Measurements from ENCODE around the gene ZHX3.

Gene ZHX3

DNA sequence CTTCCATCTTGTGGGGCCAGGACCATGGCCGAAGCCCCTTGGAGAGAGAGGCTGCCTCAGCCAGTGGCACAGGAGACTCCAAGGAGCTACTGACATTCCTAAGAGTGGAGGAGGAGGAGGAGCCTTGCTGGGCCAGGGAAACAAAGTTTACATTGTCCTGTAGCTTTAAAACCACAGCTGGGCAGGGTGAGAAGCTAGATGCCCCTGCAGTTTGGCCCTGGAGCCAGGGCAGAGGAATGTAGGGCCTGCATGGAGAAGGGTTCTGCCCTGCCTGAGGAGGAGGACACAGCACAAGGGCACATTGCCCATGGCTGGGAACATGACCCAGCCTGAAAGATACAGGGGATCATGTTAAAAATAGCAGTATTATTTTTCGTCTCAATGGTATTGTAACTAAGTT lies 142.7 kb downstream of the ZHX3 start:
- Histone ChIP-seq H3K4me3 (ENCODE audit: low read depth, low read length) (no peak overlapping the region), H3K27me3 (replicated peaks) (no peaks in the 10 kb centered on the region), H3K27ac (no peak overlapping the region), H3K36me3 (replicated peaks) (peaks cover 47% of the 10 kb centered on the region)
- no peak for DNase-seq
- in situ Hi-C loops (cut with HindIII; ENCODE audit: low pct_ligation_motif_present, low sequenced_read_pairs) = no loop called here
- TF ChIP-seq, protein P1, sequence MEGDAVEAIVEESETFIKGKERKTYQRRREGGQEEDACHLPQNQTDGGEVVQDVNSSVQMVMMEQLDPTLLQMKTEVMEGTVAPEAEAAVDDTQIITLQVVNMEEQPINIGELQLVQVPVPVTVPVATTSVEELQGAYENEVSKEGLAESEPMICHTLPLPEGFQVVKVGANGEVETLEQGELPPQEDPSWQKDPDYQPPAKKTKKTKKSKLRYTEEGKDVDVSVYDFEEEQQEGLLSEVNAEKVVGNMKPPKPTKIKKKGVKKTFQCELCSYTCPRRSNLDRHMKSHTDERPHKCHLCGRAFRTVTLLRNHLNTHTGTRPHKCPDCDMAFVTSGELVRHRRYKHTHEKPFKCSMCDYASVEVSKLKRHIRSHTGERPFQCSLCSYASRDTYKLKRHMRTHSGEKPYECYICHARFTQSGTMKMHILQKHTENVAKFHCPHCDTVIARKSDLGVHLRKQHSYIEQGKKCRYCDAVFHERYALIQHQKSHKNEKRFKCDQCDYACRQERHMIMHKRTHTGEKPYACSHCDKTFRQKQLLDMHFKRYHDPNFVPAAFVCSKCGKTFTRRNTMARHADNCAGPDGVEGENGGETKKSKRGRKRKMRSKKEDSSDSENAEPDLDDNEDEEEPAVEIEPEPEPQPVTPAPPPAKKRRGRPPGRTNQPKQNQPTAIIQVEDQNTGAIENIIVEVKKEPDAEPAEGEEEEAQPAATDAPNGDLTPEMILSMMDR (IDR thresholded peaks at IDR 0.05; ENCODE audit: low read depth, low read length, missing control alignments) = no peak

DNA sequence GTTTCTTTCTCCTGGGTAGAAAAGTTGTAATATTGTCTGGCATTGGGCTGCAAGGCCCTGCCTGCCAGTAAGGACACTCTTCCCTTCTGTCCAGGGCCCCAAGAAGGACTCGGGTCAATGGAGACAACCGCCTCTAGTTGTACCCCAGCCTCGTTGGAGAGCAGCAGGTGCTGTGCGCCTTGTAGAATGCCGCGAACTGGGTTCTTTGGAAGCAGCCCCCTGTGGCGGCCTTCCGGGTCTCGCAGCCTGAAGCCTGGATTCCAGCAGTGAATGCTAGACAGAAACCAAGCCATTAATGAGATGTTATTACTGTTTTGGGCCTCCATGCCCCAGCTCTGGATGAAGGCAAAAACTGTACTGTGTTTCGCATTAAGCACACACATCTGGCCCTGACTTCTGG lies 143.2 kb downstream of the ZHX3 start:
- Histone ChIP-seq H3K27me3 (replicated peaks) (no peaks in the 10 kb centered on the region), H3K27ac (no peak overlapping the region), H3K4me3 (ENCODE audit: low read depth, low read length) (no peak overlapping the region), H3K36me3 (replicated peaks) (peaks cover 49% of the 10 kb centered on the region)
- TF ChIP-seq, protein P1 (IDR thresholded peaks at IDR 0.05; ENCODE audit: low read depth, low read length, missing control alignments) = no peak
- DNase-seq = no peak
- in situ Hi-C loops (cut with HindIII; ENCODE audit: low pct_ligation_motif_present, low sequenced_read_pairs) = no loop called here

DNA sequence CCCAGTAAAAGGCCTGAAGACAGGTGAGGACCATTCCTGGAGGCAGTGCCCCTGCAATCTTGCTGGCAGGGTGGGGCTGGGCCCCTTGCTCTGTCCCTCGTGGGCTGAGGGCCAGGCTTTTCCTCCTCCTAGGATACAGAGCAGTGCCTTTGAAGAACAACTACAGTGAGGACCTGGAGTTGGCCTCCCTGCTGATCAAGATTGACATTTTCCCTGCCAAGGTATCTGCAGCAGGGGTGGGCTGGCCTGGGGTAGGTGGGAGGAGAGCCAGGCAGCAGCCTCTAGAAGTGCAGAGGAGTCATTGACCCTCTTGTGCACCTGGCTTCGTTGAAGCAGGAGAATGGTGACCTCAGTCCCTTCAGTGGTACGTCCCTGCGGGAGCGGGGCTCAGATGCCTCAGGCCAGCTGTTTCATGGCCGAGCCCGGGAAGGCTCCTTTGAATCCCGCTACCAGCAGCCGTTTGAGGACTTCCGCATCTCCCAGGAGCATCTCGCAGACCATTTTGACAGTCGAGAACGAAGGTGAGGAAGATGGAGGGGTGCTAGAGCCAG lies 143.7 kb downstream of the ZHX3 start:
- no peak overlapping the region for H3K4me3 ChIP-seq (ENCODE audit: low read depth, low read length)
- no peak for DNase-seq
- in situ Hi-C loops (cut with HindIII; ENCODE audit: low pct_ligation_motif_present, low sequenced_read_pairs) = no loop called here
- H3K27me3 ChIP-seq (replicated peaks) = no peaks in the 10 kb centered on the region
- TF ChIP-seq, protein P1 (IDR thresholded peaks at IDR 0.05; ENCODE audit: low read depth, low read length, missing control alignments) = no peak
- H3K36me3 ChIP-seq (replicated peaks) = peaks cover 55% of the 10 kb centered on the region
- no peak overlapping the region for H3K27ac ChIP-seq

DNA sequence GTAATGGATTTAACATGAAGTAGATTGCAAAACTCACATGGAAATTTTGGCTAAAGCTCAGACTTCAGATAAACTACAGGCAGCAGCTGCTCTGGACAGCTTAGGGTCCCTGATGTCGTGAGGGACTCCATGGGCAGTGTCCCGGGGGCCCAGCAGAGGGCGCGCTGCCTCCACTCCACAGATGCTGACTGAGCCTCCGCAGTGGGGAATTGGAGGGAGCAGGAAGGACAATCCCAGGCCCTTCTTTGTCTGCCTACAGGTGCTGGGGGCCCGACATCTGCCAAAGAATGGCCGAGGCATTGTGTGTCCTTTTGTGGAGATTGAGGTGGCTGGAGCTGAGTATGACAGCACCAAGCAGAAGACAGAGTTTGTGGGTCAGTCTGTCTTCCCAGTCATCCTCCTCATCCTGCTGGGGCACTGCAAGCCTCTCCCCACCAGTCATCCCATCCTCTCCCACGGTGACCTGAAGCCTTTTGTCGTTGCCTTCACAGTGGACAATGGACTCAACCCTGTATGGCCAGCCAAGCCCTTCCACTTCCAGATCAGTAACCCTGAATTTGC lies 144.3 kb downstream of the ZHX3 start:
- Histone ChIP-seq H3K36me3 (replicated peaks) (peaks cover 60% of the 10 kb centered on the region), H3K4me3 (ENCODE audit: low read depth, low read length) (no peak overlapping the region), H3K27ac (no peak overlapping the region), H3K27me3 (replicated peaks) (no peaks in the 10 kb centered on the region)
- TF ChIP-seq, protein P1 (IDR thresholded peaks at IDR 0.05; ENCODE audit: low read depth, low read length, missing control alignments) = peak; percentile 98
- in situ Hi-C loops (cut with HindIII; ENCODE audit: low pct_ligation_motif_present, low sequenced_read_pairs) = no loop called here
- DNase-seq = peak; percentile 51

DNA sequence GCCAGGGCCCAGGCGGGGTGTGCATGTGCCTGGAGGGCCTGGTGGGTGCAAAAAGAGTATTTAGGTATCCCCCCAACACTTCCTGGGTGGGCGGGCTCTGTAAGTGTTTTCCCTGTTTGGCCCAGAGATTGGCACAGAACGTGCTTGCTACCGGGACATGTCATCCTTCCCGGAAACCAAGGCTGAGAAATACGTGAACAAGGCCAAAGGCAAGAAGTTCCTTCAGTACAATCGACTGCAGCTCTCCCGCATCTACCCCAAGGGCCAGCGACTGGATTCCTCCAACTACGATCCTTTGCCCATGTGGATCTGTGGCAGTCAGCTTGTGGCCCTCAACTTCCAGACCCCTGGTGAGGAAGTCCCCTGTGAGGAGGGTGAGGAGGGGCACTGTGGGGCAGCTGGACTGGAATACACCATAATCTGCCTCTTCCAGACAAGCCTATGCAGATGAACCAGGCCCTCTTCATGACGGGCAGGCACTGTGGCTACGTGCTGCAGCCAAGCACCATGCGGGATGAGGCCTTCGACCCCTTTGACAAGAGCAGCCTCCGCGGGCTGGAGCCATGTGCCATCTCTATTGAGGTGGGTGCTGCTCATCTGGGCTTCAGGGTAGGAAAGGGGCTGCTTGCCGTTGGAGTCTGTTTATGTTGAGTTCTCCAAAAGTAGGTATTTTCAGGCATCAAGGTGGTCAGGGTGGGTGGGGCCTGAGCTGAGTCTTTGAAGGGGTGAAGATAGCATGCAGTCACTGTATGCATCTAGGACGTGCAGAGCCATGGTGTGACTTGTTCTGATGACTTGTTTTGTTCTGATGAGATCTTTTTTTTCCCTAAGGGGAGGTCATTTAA lies 145.0 kb downstream of the ZHX3 start:
- no peak overlapping the region for H3K4me3 ChIP-seq (ENCODE audit: low read depth, low read length)
- H3K27me3 ChIP-seq (replicated peaks) = no peaks in the 10 kb centered on the region
- TF ChIP-seq, protein P1 (IDR thresholded peaks at IDR 0.05; ENCODE audit: low read depth, low read length, missing control alignments) = no peak
- H3K36me3 ChIP-seq (replicated peaks) = peaks cover 62% of the 10 kb centered on the region
- DNase-seq = no peak
- H3K27ac ChIP-seq = no peak overlapping the region
- in situ Hi-C loops (cut with HindIII; ENCODE audit: low pct_ligation_motif_present, low sequenced_read_pairs) = no loop called here

Data from brain microvascular endothelial cell (primary cell).